H1 (cell line): ENCODE measurements around the gene TNFSF11. TPM values are rescaled to one million over a fixed set of nuclear protein-coding genes. Genes with fewer than 3 reads are reported as not detected.

Source experiments
- CTCF ChIA-PET: fragments of 300-600 bp; sonication (Branson Sonifier 250); formaldehyde crosslinking; loops from one replicate; lab custom pipeline; 2021; ENCODE audit not compliant: partially characterized antibody; lab: Charles Lee
- POLR2A ChIA-PET: fragments of 300-600 bp; sonication (Branson Sonifier 250); formaldehyde crosslinking; loops from one replicate; lab custom pipeline; 2021; ENCODE audit warnings: inconsistent platforms; ENCODE audit not compliant: partially characterized antibody; lab: Charles Lee
- DNase-seq, 2 experiments: peaks; one replicate each; pipeline versions ENCODE4 v3.0.0 to v3.0.0-alpha.2; 2010 to 2022; ENCODE audit warnings: low spot score in 2 of 2, low read depth in 1 of 2, mixed read lengths in 1 of 2
- FAIRE-seq: peaks from 2 replicates; lab custom pipeline; 2011; peaks lifted over from hg19 to GRCh38; lab: Jason Lieb, UNC
- H2AFZ ChIP-seq: 2 replicates; pipeline ENCODE4 v1.8.1; 2012; ENCODE audit warnings: low read length, inconsistent platforms
- H2AK5ac ChIP-seq: 2 replicates; pipeline ENCODE4 v1.6.1; 2013; ENCODE audit warnings: low read depth, low read length
- H2BK120ac ChIP-seq: replicated peaks from 2 replicates; pipeline ENCODE3; 2013; ENCODE audit warnings: low read depth, low read length, inconsistent platforms
- H2BK12ac ChIP-seq: 2 replicates; pipeline ENCODE4 v1.6.1; 2013; ENCODE audit warnings: low read depth, low read length
- H2BK15ac ChIP-seq: 2 replicates; pipeline ENCODE4 v1.6.1; 2013; ENCODE audit warnings: low read length
- H2BK20ac ChIP-seq: 2 replicates; pipeline ENCODE4 v1.6.1; 2013; ENCODE audit warnings: low read length
- H2BK5ac ChIP-seq: 2 replicates; pipeline ENCODE4 v1.6.1; 2013; ENCODE audit warnings: low read depth, low read length
- H3K14ac ChIP-seq: 2 replicates; pipeline ENCODE4 v1.6.1; 2013; ENCODE audit warnings: inconsistent platforms; ENCODE audit not compliant: insufficient read length
- H3K18ac ChIP-seq: 2 replicates; pipeline ENCODE4 v1.6.1; 2013; ENCODE audit warnings: low read length; ENCODE audit errors: extremely low read depth
- H3K23ac ChIP-seq: 2 replicates; pipeline ENCODE4 v1.6.1; 2013; ENCODE audit warnings: inconsistent platforms; ENCODE audit not compliant: insufficient read length
- H3K23me2 ChIP-seq: 2 replicates; pipeline ENCODE4 v1.6.1; 2013; ENCODE audit warnings: low read depth, low read length
- H3K27ac ChIP-seq: 2 replicates; pipeline ENCODE4 v1.6.1; 2011; ENCODE audit warnings: low read depth, low read length, inconsistent platforms
- H3K27me3 ChIP-seq, 4 experiments: replicated peaks in 1 of 4; 1 replicate in 1 of 4; 2 replicates in 3 of 4; pipeline versions ENCODE4 v1.6.1 to v1.8.1; 2011 to 2013; ENCODE audit warnings: low read length in 3 of 4, mild to moderate bottlenecking in 3 of 4, inconsistent platforms in 2 of 4, mixed read lengths in 2 of 4, moderate library complexity in 1 of 4; ENCODE audit not compliant: control insufficient read depth in 3 of 4, insufficient read depth in 3 of 4; ENCODE audit errors: extremely low read depth in 1 of 4
- H3K36me3 ChIP-seq, 4 experiments: 2 replicates each; pipeline versions ENCODE4 v1.6.1 to v1.8.1; 2011 to 2013; ENCODE audit warnings: mild to moderate bottlenecking in 4 of 4, low read length in 3 of 4, moderate library complexity in 2 of 4, control low read depth in 1 of 4, inconsistent platforms in 1 of 4; ENCODE audit not compliant: insufficient read depth in 4 of 4, control insufficient read depth in 2 of 4
- H3K4ac ChIP-seq: replicated peaks from 2 replicates; pipeline ENCODE3; 2013; ENCODE audit warnings: low read length, low read depth, mixed read lengths, inconsistent platforms; ENCODE audit not compliant: insufficient read length
- H3K4me1 ChIP-seq, 4 experiments: replicated peaks in 1 of 4; 1 replicate in 1 of 4; 2 replicates in 3 of 4; pipeline versions ENCODE4 v1.6.1 to v1.8.1; 2011 to 2013; ENCODE audit warnings: low read length in 3 of 4, inconsistent platforms in 2 of 4, mixed read lengths in 1 of 4; ENCODE audit not compliant: insufficient read depth in 4 of 4, control insufficient read depth in 3 of 4
- H3K4me2 ChIP-seq, 2 experiments: 2 replicates each; pipeline versions ENCODE4 v1.6.1 to v1.8.1; 2011 to 2013; ENCODE audit warnings: low read depth in 2 of 2, low read length in 2 of 2, control low read depth in 1 of 2, inconsistent platforms in 1 of 2, mild to moderate bottlenecking in 1 of 2; ENCODE audit not compliant: insufficient read depth in 1 of 2
- H3K4me3 ChIP-seq, 4 experiments: fragments of 200-600, 300-600 bp in 1 of 4; sonication (generic), shearing (Covaris generic), sonication (Bioruptor Twin) in 1 of 4; 2 replicates each; pipeline versions ENCODE4 v1.5.1 to v1.8.1; 2011 to 2016; ENCODE audit warnings: low read length in 4 of 4, low read depth in 3 of 4, control low read depth in 2 of 4, inconsistent platforms in 2 of 4, mild to moderate bottlenecking in 2 of 4, mixed read lengths in 1 of 4, moderate library complexity in 1 of 4; ENCODE audit not compliant: insufficient read depth in 2 of 4; ENCODE audit errors: extremely low read depth in 1 of 4
- H3K56ac ChIP-seq: replicated peaks from 2 replicates; pipeline ENCODE3; 2013; ENCODE audit warnings: low read depth, mild to moderate bottlenecking, mixed read lengths, low read length, inconsistent platforms; ENCODE audit not compliant: insufficient read length
- H3K79me1 ChIP-seq: 2 replicates; pipeline ENCODE4 v1.6.1; 2013; ENCODE audit warnings: low read depth, low read length, control low read depth
- H3K79me2 ChIP-seq, 2 experiments: 2 replicates each; pipeline versions ENCODE4 v1.6.1 to v1.8.1; 2012 to 2013; ENCODE audit warnings: low read length in 2 of 2, mild to moderate bottlenecking in 2 of 2, inconsistent platforms in 1 of 2; ENCODE audit not compliant: insufficient read depth in 2 of 2, control insufficient read depth in 1 of 2
- H3K9ac ChIP-seq, 4 experiments: replicated peaks in 1 of 4; 1 replicate in 1 of 4; 2 replicates in 3 of 4; pipeline versions ENCODE4 v1.6.1 to v1.8.1; 2011 to 2013; ENCODE audit warnings: low read depth in 3 of 4, low read length in 3 of 4, control low read depth in 2 of 4, mild to moderate bottlenecking in 2 of 4, moderate library complexity in 2 of 4, inconsistent platforms in 1 of 4; ENCODE audit errors: extremely low read depth in 1 of 4
- H3K9me3 ChIP-seq, 2 experiments: 2 replicates each; pipeline versions ENCODE4 v1.6.1 to v1.8.1; 2012 to 2013; ENCODE audit warnings: mild to moderate bottlenecking in 2 of 2, moderate library complexity in 2 of 2, control low read depth in 1 of 2, inconsistent platforms in 1 of 2, low read depth in 1 of 2, low read length in 1 of 2, mixed read lengths in 1 of 2; ENCODE audit not compliant: insufficient read depth in 2 of 2
- H4K20me1 ChIP-seq, 2 experiments: replicated peaks in 1 of 2; 2 replicates each; pipeline versions ENCODE3 to v1.8.1; 2011 to 2013; ENCODE audit warnings: inconsistent platforms in 2 of 2, low read length in 2 of 2, mild to moderate bottlenecking in 1 of 2; ENCODE audit not compliant: insufficient read depth in 2 of 2, control insufficient read depth in 1 of 2
- H4K5ac ChIP-seq: 2 replicates; pipeline ENCODE4 v1.6.1; 2013; ENCODE audit warnings: low read length, low read depth, mixed read lengths, inconsistent platforms; ENCODE audit not compliant: insufficient read length
- H4K8ac ChIP-seq: 2 replicates; pipeline ENCODE4 v1.8.0; 2013; ENCODE audit warnings: mild to moderate bottlenecking, moderate library complexity, low read length, inconsistent platforms; ENCODE audit not compliant: insufficient read depth; ENCODE audit errors: extremely low read depth
- H4K91ac ChIP-seq: replicated peaks from 2 replicates; pipeline ENCODE3; 2013; ENCODE audit warnings: low read length, mixed read lengths, inconsistent platforms; ENCODE audit not compliant: insufficient read length
- E2F6 ChIP-seq: IDR thresholded peaks from 2 replicates; pipeline ENCODE4 v1.6.1; 2012; ENCODE audit warnings: inconsistent platforms
- WGBS, 2 experiments: shearing (Covaris generic) in 1 of 2; methylation state at CpG; one replicate each; pipeline versions ENCODE4 v1.1.6 to v1.1.7; 2013 to 2015; ENCODE audit warnings: low lambda C conversion rate in 2 of 2, mixed read lengths in 2 of 2, inconsistent platforms in 1 of 2, low coverage in 1 of 2, missing lambda C conversion rate in 1 of 2; ENCODE audit not compliant: insufficient replicate concordance in 2 of 2, insufficient coverage in 1 of 2, insufficient read length in 1 of 2; ENCODE audit errors: extremely low coverage in 1 of 2, missing lambda C conversion rate in 1 of 2; 5-methylcytosine and 5-hydroxymethylcytosine counted together
- polyA plus RNA-seq, 7 experiments: library from polyadenylated mRNA; depleted of rRNA in 3 of 7; stranded (reverse) in 5 of 7; unstranded in 2 of 7; fragments of >200 nt in 5 of 7; fragments of 200-250 nt in 2 of 7; gene quantifications; 1 replicate in 5 of 7; 2 replicates in 1 of 7; 4 replicates in 1 of 7; pipeline versions ENCODE4 v1.2.1 to v1.2.3, GENCODE V29; 2011 to 2013; ENCODE audit warnings: missing spikeins in 2 of 7, mixed read lengths in 2 of 7
- total RNA-seq: library from RNA; stranded (reverse); fragmentation: NEBNext Ultra II Directional; extraction: Animal tissue kit (Norgen Biotek cat#: 25700); gene quantifications from 2 replicates; pipeline ENCODE4 v1.2.1, GENCODE V29; 2021

TNFSF11 gene
- total and polyA plus RNA-seq, 2 of the 8 experiments (the other 6 are each of a cell fraction or from before 2014, with no cell fraction given) = 9.3 to 12.0 TPM

- Histone ChIP-seq H2AFZ (no peak overlapping the region), H3K36me3 (no peaks in the 10 kb centered on the region), H2BK20ac (peak overlapping the region; percentile 6; the same call in 1 of the 2 replicates), H4K20me1 (no peaks in the 10 kb centered on the region), H3K4me2 (no peak overlapping the region), H3K4me1 (peaks cover 0 to 7% (median 0%) of the 10 kb centered on the region in 4 experiments; a peak in 3 of 7 replicates), H3K9me3 (no peaks in the 10 kb centered on the region), H2BK5ac (no peak overlapping the region), H3K79me2 (no peaks in the 10 kb centered on the region), H3K27ac (no peak overlapping the region), H4K8ac (no peak overlapping the region), H3K18ac (no peak overlapping the region), H3K9ac (no peak overlapping the region), H3K79me1 (no peaks in the 10 kb centered on the region), H3K23ac (no peak overlapping the region), H4K91ac (no peak overlapping the region), H3K14ac (no peak overlapping the region), H3K4me3 (no peak overlapping the region), H3K4ac (no peak overlapping the region), H3K56ac (no peak overlapping the region), H3K27me3 (no peaks in the 10 kb centered on the region), H2BK12ac (no peak overlapping the region), H2AK5ac (no peak overlapping the region), H2BK15ac (no peak overlapping the region), H2BK120ac (no peak overlapping the region), H4K5ac (no peak overlapping the region), H3K23me2 (peaks cover 3% of the 10 kb centered on the region; the same call in 1 of the 2 replicates)
- no peak for TF ChIP-seq E2F6
- ChIA-PET POLR2A (no interaction called here), CTCF (no interaction called here)
- WGBS, 2 experiments = 80% methylated on average over 3 of the region's 3 CpGs; no CpG with 5 or more reads in 1 of the 2 experiments
- FAIRE-seq = no peak
- no peak for DNase-seq
These were observed 40.6 kb downstream of the TNFSF11 start for GRCh38 chr13:42614436-42615035.
